GM23338 (cell line): ENCODE data around the gene GDF7. TPM values are rescaled to one million over a fixed set of nuclear protein-coding genes. Genes with fewer than 3 reads are reported as not detected.

Experiments
- ATAC-seq: fragments of 200-7000 bp; cut with Tn5 transposase; 3 replicates; pipeline ENCODE4 v1.9.1; 2020
- DNase-seq: peaks from one replicate; pipeline ENCODE4 v3.0.0-alpha.2; 2015; ENCODE audit warnings: low spot score
- H2AFZ ChIP-seq: fragments of 200-600 bp; sonication (generic); 2 replicates; pipeline ENCODE4 v1.8.0; 2016; ENCODE audit warnings: antibody characterized with exemption, mild to moderate bottlenecking, moderate library complexity
- H3F3A ChIP-seq: fragments of 200-600 bp; sonication (generic); replicated peaks from 2 replicates; pipeline ENCODE4 v1.8.0; 2017; ENCODE audit warnings: antibody characterized with exemption, mixed run types, low read depth
- H3K27ac ChIP-seq: fragments of 200-600 bp; sonication (generic); 2 replicates; pipeline ENCODE4 v1.6.1; 2016; ENCODE audit warnings: low read depth
- H3K27me3 ChIP-seq: fragments of 200-600 bp; sonication (generic); 2 replicates; pipeline ENCODE4 v1.8.0; 2016; ENCODE audit warnings: mild to moderate bottlenecking, mixed run types, moderate library complexity; ENCODE audit not compliant: insufficient read depth
- H3K36me3 ChIP-seq: fragments of 200-600 bp; sonication (generic); 2 replicates; pipeline ENCODE4 v1.8.0; 2016; ENCODE audit warnings: mild to moderate bottlenecking; ENCODE audit not compliant: insufficient read depth
- H3K4me1 ChIP-seq: fragments of 200-600 bp; sonication (generic); 2 replicates; pipeline ENCODE4 v1.8.0; 2016; ENCODE audit warnings: mild to moderate bottlenecking, moderate library complexity; ENCODE audit not compliant: insufficient read depth
- H3K4me2 ChIP-seq: fragments of 200-600 bp; sonication (generic); 2 replicates; pipeline ENCODE4 v1.7.1; 2017; ENCODE audit warnings: mixed run types
- H3K4me3 ChIP-seq: fragments of 200-600 bp; sonication (generic); 2 replicates; pipeline ENCODE4 v1.6.1; 2016; ENCODE audit warnings: mixed run types
- H3K79me2 ChIP-seq: fragments of 200-600 bp; sonication (generic); replicated peaks from 2 replicates; pipeline ENCODE4 v1.8.0; 2017; ENCODE audit warnings: mild to moderate bottlenecking; ENCODE audit not compliant: insufficient read depth
- H3K9me2 ChIP-seq: fragments of 200-600 bp; sonication (generic); 2 replicates; pipeline ENCODE4 v1.8.0; 2017; ENCODE audit not compliant: insufficient read depth
- H4K20me1 ChIP-seq: fragments of 200-600 bp; sonication (generic); replicated peaks from 2 replicates; pipeline ENCODE4 v1.8.0; 2017; ENCODE audit warnings: mild to moderate bottlenecking; ENCODE audit not compliant: insufficient read depth
- H3K27ac Mint-ChIP-seq: 2 replicates; pipeline ENCODE4 v1.8.0; 2020; ENCODE audit warnings: inconsistent platforms, mild to moderate bottlenecking, moderate library complexity, mixed read lengths
- H3K27me3 Mint-ChIP-seq: 3 replicates; pipeline ENCODE4 v1.8.0; 2022; ENCODE audit warnings: low read depth, mild to moderate bottlenecking, moderate library complexity, mixed read lengths, inconsistent platforms; ENCODE audit not compliant: insufficient read depth, poor library complexity
- H3K36me3 Mint-ChIP-seq: 3 replicates; pipeline ENCODE4 v1.8.0; 2021; ENCODE audit warnings: low read depth, mild to moderate bottlenecking, inconsistent platforms, moderate library complexity, mixed read lengths
- H3K4me1 Mint-ChIP-seq: 3 replicates; pipeline ENCODE4 v1.8.0; 2020; ENCODE audit warnings: mild to moderate bottlenecking, inconsistent platforms, mixed read lengths
- H3K4me3 Mint-ChIP-seq: 3 replicates; pipeline ENCODE4 v1.8.0; 2021; ENCODE audit warnings: moderate library complexity, mild to moderate bottlenecking, inconsistent platforms, mixed read lengths
- H3K9me3 Mint-ChIP-seq: 3 replicates; pipeline ENCODE4 v1.8.0; 2020; ENCODE audit warnings: moderate library complexity, mild to moderate bottlenecking, inconsistent platforms, mixed read lengths
- CREB1 ChIP-seq: fragments of 250-450 bp; sonication (Bioruptor Pico); IDR thresholded peaks from 2 replicates; pipeline ENCODE4 v1.5.0; 2020; ENCODE audit warnings: low read depth, mild to moderate bottlenecking, moderate library complexity
- CTCF ChIP-seq, 2 experiments: fragments of 200-600 bp in 1 of 2; sonication (generic) in 1 of 2; conservative IDR thresholded peaks; 2 replicates each; pipeline versions ENCODE4 v1.5.1 to v1.6.1; 2016 to 2017; ENCODE audit warnings: antibody characterized with exemption in 2 of 2, low read depth in 2 of 2, mild to moderate bottlenecking in 2 of 2, moderate library complexity in 1 of 2
- ETS1 ChIP-seq: IDR thresholded peaks from 2 replicates; pipeline ENCODE4 v1.6.1; 2016; ENCODE audit warnings: antibody characterized with exemption
- EZH2 ChIP-seq: fragments of 200-600 bp; sonication (generic); IDR thresholded peaks from one replicate; pipeline ENCODE4 v1.8.0; 2017; ENCODE audit warnings: antibody characterized with exemption, mild to moderate bottlenecking, low read depth; ENCODE audit not compliant: unreplicated experiment
- EZH2phosphoT487 ChIP-seq: fragments of 200-600 bp; sonication (generic); IDR thresholded peaks from one replicate; pipeline ENCODE4 v1.8.1; 2018; ENCODE audit warnings: antibody characterized with exemption; ENCODE audit not compliant: unreplicated experiment
- JUNB ChIP-seq: IDR thresholded peaks from one replicate; pipeline ENCODE4 v1.6.1; 2016; ENCODE audit warnings: antibody characterized with exemption; ENCODE audit not compliant: unreplicated experiment
- NANOG ChIP-seq: IDR thresholded peaks from 2 replicates; pipeline ENCODE4 v1.6.1; 2016; ENCODE audit warnings: antibody characterized with exemption, borderline replicate concordance
- POLR2AphosphoS5 ChIP-seq: IDR thresholded peaks from 2 replicates; pipeline ENCODE4 v1.6.1; 2016; ENCODE audit warnings: antibody characterized with exemption, low read depth
- REST ChIP-seq: IDR thresholded peaks from one replicate; pipeline ENCODE4 v1.6.1; 2018; ENCODE audit warnings: antibody characterized with exemption; ENCODE audit not compliant: unreplicated experiment
- ZNF114 ChIP-seq: fragments of 250-450 bp; sonication (Bioruptor Pico); IDR thresholded peaks from 2 replicates; pipeline ENCODE4 v1.5.0; 2020; ENCODE audit warnings: mild to moderate bottlenecking, moderate library complexity
- ZNF331 ChIP-seq: fragments of 250-450 bp; sonication (Bioruptor Pico); IDR thresholded peaks from 2 replicates; pipeline ENCODE4 v1.5.0; 2020; ENCODE audit warnings: low read depth, mild to moderate bottlenecking, moderate library complexity
- polyA plus RNA-seq: library from polyadenylated mRNA; unstranded; fragments of >200 nt; fragmentation: Nextera tagmentation; extraction: Ambion mirVana; gene quantifications from 2 replicates; pipeline ENCODE4 v1.2.1, GENCODE V29; 2016
- total RNA-seq: library from RNA; depleted of rRNA; stranded (reverse); fragments of >200 nt; shearing (Covaris generic); gene quantifications from 2 replicates; pipeline ENCODE4 v1.2.3, GENCODE V29; 2014

The GDF7 gene
- total and polyA plus RNA-seq, 2 experiments from 2014 or later = 0.19 to 0.52 TPM

GRCh38 chr2:20632446-20632990 is 34.4 kb upstream of the GDF7 start (continued):
- no peak for TF ChIP-seq CTCF (conservative IDR thresholded peaks at IDR 0.05; ENCODE audit: low read depth in 2 of 2)
- TF ChIP-seq EZH2phosphoT487 = no peak
- TF ChIP-seq ETS1 = no peak
- TF ChIP-seq JUNB = no peak
- TF ChIP-seq CREB1 = no peak

GRCh38 chr2:20633001-20633400 is 33.9 kb upstream of the GDF7 start:
- ATAC-seq = no peak
- Histone ChIP-seq H4K20me1 (no peaks in the 10 kb centered on the region), H3K36me3 (no peaks in the 10 kb centered on the region), H3K4me3 (no peak overlapping the region), H3K9me2 (no peaks in the 10 kb centered on the region; the same call in 1 of the 2 replicates), H3K79me2 (no peaks in the 10 kb centered on the region), H3K4me1 (peaks cover 6% of the 10 kb centered on the region), H3F3A (no peaks in the 10 kb centered on the region), H3K27me3 (no peaks in the 10 kb centered on the region), H2AFZ (no peak overlapping the region), H3K4me2 (no peak overlapping the region; the same call in 1 of the 2 replicates), H3K27ac (no peak overlapping the region)
- peaks cover 3% of the 10 kb centered on the region for H3K27me3 Mint-ChIP-seq
- DNase-seq = no peak
- peaks cover 31% of the 10 kb centered on the region for H3K4me1 Mint-ChIP-seq
- no peak overlapping the region for H3K4me3 Mint-ChIP-seq
- no peak overlapping the region for H3K27ac Mint-ChIP-seq
- H3K36me3 Mint-ChIP-seq = no peaks in the 10 kb centered on the region; the same call in 2 of the 3 replicates
- H3K9me3 Mint-ChIP-seq = no peaks in the 10 kb centered on the region
- TF ChIP-seq EZH2 (no peak), ETS1 (no peak), JUNB (no peak), REST (no peak), POLR2AphosphoS5 (no peak), ZNF114 (CRISPR knock-in tag) (no peak), NANOG (no peak), EZH2phosphoT487 (no peak), ZNF331 (CRISPR knock-in tag) (no peak), CREB1 (no peak), CTCF (conservative IDR thresholded peaks at IDR 0.05; ENCODE audit: low read depth in 2 of 2) (no peak)
